Keratinocyte (primary cell): ENCODE measurements around the gene CPTP. TPM values are rescaled to one million over a fixed set of nuclear protein-coding genes. Genes with fewer than 3 reads are reported as not detected.
"Not testable (repeated sequence)": the region's sequence is repeated elsewhere in the genome, so short reads cannot be mapped to it uniquely, and the experiment has no call there.

Experiments used
- DNase-seq: peaks from one replicate; pipeline ENCODE4 v3.0.0-alpha.2; 2011; ENCODE audit warnings: low read depth, missing footprints, low spot score
- FAIRE-seq: peaks from 2 replicates; lab custom pipeline; 2011; peaks lifted over from hg19 to GRCh38; lab: Jason Lieb, UNC
- H2AFZ ChIP-seq: 2 replicates; pipeline ENCODE4 v1.6.0; 2012; ENCODE audit warnings: low read length, control low read depth, inconsistent platforms; ENCODE audit not compliant: control insufficient read depth
- H3K27ac ChIP-seq: 2 replicates; pipeline ENCODE4 v1.5.1; 2011; ENCODE audit warnings: low read length; ENCODE audit not compliant: control insufficient read depth, insufficient read depth
- H3K27me3 ChIP-seq: 3 replicates; pipeline ENCODE4 v1.6.0; 2011; ENCODE audit warnings: low read length; ENCODE audit not compliant: control insufficient read depth, insufficient read depth; ENCODE audit errors: extremely low read depth
- H3K36me3 ChIP-seq, 2 experiments: 2 replicates in 1 of 2; 3 replicates in 1 of 2; pipeline ENCODE4 v1.5.1; 2011; ENCODE audit warnings: low read length in 2 of 2, mild to moderate bottlenecking in 1 of 2; ENCODE audit not compliant: control insufficient read depth in 2 of 2, insufficient read depth in 2 of 2; ENCODE audit errors: extremely low read depth in 1 of 2
- H3K4me1 ChIP-seq: 3 replicates; pipeline ENCODE4 v1.5.1; 2011; ENCODE audit warnings: low read length; ENCODE audit not compliant: control insufficient read depth, insufficient read depth; ENCODE audit errors: extremely low read depth
- H3K4me2 ChIP-seq: 3 replicates; pipeline ENCODE4 v1.6.0; 2011; ENCODE audit warnings: low read depth, low read length; ENCODE audit not compliant: control insufficient read depth, insufficient read depth; ENCODE audit errors: extremely low read depth
- H3K4me3 ChIP-seq, 3 experiments: fragments of 200-600 bp in 1 of 3; sonication (generic) in 1 of 3; 2 replicates in 2 of 3; 3 replicates in 1 of 3; pipeline ENCODE4 v1.5.1; 2011 to 2016; ENCODE audit warnings: low read length in 3 of 3, mild to moderate bottlenecking in 3 of 3, control low read depth in 2 of 3, inconsistent platforms in 1 of 3, low read depth in 1 of 3, mixed read lengths in 1 of 3, mixed run types in 1 of 3, moderate library complexity in 1 of 3; ENCODE audit not compliant: control insufficient read depth in 2 of 3, insufficient read depth in 2 of 3; ENCODE audit errors: extremely low read depth in 1 of 3
- H3K79me2 ChIP-seq: 2 replicates; pipeline ENCODE4 v1.6.0; 2012; ENCODE audit warnings: low read length; ENCODE audit not compliant: control insufficient read depth, insufficient read depth
- H3K9ac ChIP-seq: 3 replicates; pipeline ENCODE4 v1.6.0; 2011; ENCODE audit warnings: low read length; ENCODE audit not compliant: control insufficient read depth, insufficient read depth; ENCODE audit errors: extremely low read depth
- H3K9me1 ChIP-seq: 3 replicates; pipeline ENCODE4 v1.6.0; 2011; ENCODE audit warnings: low read length; ENCODE audit not compliant: control insufficient read depth, insufficient read depth; ENCODE audit errors: extremely low read depth
- H3K9me3 ChIP-seq: 2 replicates; pipeline ENCODE4 v1.5.1; 2012; ENCODE audit warnings: low read depth, low read length; ENCODE audit not compliant: control insufficient read depth
- H4K20me1 ChIP-seq: 3 replicates; pipeline ENCODE4 v1.6.0; 2011; ENCODE audit warnings: low read length; ENCODE audit not compliant: control insufficient read depth, insufficient read depth; ENCODE audit errors: extremely low read depth
- EZH2 ChIP-seq: IDR thresholded peaks from one replicate; pipeline ENCODE4 v1.6.1; 2012; ENCODE audit warnings: inconsistent platforms, mild to moderate bottlenecking, low read length, moderate library complexity
- dilution Hi-C: fragments of 300-500 bp; cut with MboI; formaldehyde crosslinking; loops from one replicate; pipeline ENCODE4 v1.7.0; 2020; ENCODE audit warnings: low sequenced_read_pairs; ENCODE audit not compliant: extremely low pct_ligation_motif_present
- polyA plus RNA-seq, 5 experiments: library from polyadenylated mRNA; depleted of rRNA in 3 of 5; stranded (reverse) in 3 of 5; stranded (forward) in 1 of 5; unstranded in 1 of 5; fragments of >200 nt; gene quantifications; 1 replicate in 1 of 5; 2 replicates in 3 of 5; 3 replicates in 1 of 5; pipeline versions ENCODE4 v1.2.1 to v1.2.3, GENCODE V29; 2011 to 2012; ENCODE audit warnings: missing spikeins in 2 of 5, low read depth in 1 of 5, low replicate concordance in 1 of 5
- TF ChIP-seq, protein P1 (sequence below), 3 experiments: IDR thresholded peaks in 1 of 3; conservative IDR thresholded peaks in 1 of 3; optimal IDR thresholded peaks in 1 of 3; 2 replicates in 2 of 3; 3 replicates in 1 of 3; pipeline versions ENCODE3 to v1.5.1; 2011; ENCODE audit warnings: low read length in 3 of 3, mild to moderate bottlenecking in 3 of 3, moderate library complexity in 2 of 3, control low read depth in 1 of 3, inconsistent platforms in 1 of 3; ENCODE audit not compliant: insufficient read depth in 2 of 3; ENCODE audit errors: extremely low read depth in 1 of 3

The CPTP gene
- polyA plus RNA-seq, 1 donor (not counting 4 experiments of a cell fraction or from before 2014, with no cell fraction given): 5.8 TPM

DNA sequence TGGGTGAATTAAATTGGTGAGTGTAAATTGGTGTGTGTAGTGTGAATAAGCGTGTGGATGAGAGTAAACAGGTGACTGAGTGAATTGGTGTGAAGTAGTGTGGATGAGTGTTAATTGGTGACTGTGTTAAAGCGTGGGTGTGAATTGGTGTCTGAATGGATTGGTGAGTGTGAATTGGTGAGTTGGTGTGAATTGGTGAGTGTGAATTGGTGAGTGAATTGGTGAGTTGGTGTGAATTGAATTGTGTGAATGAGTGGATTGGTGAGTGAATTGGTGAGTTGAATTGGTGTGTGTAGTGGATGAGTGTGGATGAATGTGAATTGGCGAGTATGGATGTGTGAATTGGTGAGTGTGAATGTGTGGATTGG, 42.1 kb downstream of the CPTP start:
- H2AFZ ChIP-seq: no peak overlapping the region
- H3K4me3 ChIP-seq: no peak overlapping the region
- no peak for DNase-seq
- no peaks in the 10 kb centered on the region for H4K20me1 ChIP-seq
- no peak for FAIRE-seq
- H3K9me1 ChIP-seq: no peaks in the 10 kb centered on the region
- peaks cover 7% of the 10 kb centered on the region for H3K9me3 ChIP-seq
- no peak overlapping the region for H3K27ac ChIP-seq
- H3K36me3 ChIP-seq: peaks cover 0 to 3% of the 10 kb centered on the region in 2 experiments
- no peaks in the 10 kb centered on the region for H3K27me3 ChIP-seq
- peaks cover 4% of the 10 kb centered on the region for H3K79me2 ChIP-seq
- peaks cover 6% of the 10 kb centered on the region for H3K4me1 ChIP-seq
- TF ChIP-seq, protein P1, sequence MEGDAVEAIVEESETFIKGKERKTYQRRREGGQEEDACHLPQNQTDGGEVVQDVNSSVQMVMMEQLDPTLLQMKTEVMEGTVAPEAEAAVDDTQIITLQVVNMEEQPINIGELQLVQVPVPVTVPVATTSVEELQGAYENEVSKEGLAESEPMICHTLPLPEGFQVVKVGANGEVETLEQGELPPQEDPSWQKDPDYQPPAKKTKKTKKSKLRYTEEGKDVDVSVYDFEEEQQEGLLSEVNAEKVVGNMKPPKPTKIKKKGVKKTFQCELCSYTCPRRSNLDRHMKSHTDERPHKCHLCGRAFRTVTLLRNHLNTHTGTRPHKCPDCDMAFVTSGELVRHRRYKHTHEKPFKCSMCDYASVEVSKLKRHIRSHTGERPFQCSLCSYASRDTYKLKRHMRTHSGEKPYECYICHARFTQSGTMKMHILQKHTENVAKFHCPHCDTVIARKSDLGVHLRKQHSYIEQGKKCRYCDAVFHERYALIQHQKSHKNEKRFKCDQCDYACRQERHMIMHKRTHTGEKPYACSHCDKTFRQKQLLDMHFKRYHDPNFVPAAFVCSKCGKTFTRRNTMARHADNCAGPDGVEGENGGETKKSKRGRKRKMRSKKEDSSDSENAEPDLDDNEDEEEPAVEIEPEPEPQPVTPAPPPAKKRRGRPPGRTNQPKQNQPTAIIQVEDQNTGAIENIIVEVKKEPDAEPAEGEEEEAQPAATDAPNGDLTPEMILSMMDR (optimal IDR thresholded peaks at IDR 0.05 in 1 of 3, IDR thresholded peaks at IDR 0.05 in 1 of 3, conservative IDR thresholded peaks at IDR 0.05 in 1 of 3; ENCODE audit: extremely low read depth in 1 of 3, insufficient read depth in 2 of 3, low read length in 3 of 3): no peak
- no peak for TF ChIP-seq EZH2
- H3K9ac ChIP-seq: no peak overlapping the region
- dilution Hi-C loops: no loop called here
- no peak overlapping the region for H3K4me2 ChIP-seq

DNA sequence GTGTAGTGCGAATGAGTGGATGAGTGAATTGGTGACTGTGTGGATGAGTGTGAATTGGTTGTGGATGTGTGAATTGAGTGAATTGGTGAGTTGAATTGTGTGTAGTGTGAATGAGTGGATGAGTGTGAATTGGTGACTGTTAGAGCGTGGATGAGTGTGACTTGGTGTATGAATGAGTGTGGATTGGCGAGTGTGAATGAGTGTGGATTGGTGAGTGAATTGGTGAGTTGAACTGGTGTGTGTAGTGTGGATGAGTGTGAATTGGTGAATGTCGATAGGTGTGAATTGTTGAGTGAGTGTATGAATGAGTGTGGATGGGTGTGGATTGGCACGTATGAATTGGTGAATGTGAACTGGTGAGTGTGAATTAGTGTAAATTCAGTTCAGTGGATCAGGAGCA, 42.7 kb downstream of the CPTP start:
- dilution Hi-C loops: no loop called here
- peaks cover 2 to 3% of the 10 kb centered on the region in 2 experiments for H3K36me3 ChIP-seq
- H3K9me1 ChIP-seq: no peaks in the 10 kb centered on the region
- no peak overlapping the region for H3K4me3 ChIP-seq
- no peak overlapping the region for H2AFZ ChIP-seq
- no peak overlapping the region for H3K9ac ChIP-seq
- no peaks in the 10 kb centered on the region for H4K20me1 ChIP-seq
- no peak overlapping the region for H3K4me2 ChIP-seq
- no peak for FAIRE-seq
- no peak overlapping the region for H3K27ac ChIP-seq
- peaks cover 6% of the 10 kb centered on the region for H3K4me1 ChIP-seq
- no peak for TF ChIP-seq EZH2
- TF ChIP-seq, protein P1 (optimal IDR thresholded peaks at IDR 0.05 in 1 of 3, IDR thresholded peaks at IDR 0.05 in 1 of 3, conservative IDR thresholded peaks at IDR 0.05 in 1 of 3; ENCODE audit: extremely low read depth in 1 of 3, insufficient read depth in 2 of 3, low read length in 3 of 3): no peak
- no peaks in the 10 kb centered on the region for H3K27me3 ChIP-seq
- H3K9me3 ChIP-seq: peaks cover 7% of the 10 kb centered on the region
- peaks cover 8% of the 10 kb centered on the region for H3K79me2 ChIP-seq
- no peak for DNase-seq

DNA sequence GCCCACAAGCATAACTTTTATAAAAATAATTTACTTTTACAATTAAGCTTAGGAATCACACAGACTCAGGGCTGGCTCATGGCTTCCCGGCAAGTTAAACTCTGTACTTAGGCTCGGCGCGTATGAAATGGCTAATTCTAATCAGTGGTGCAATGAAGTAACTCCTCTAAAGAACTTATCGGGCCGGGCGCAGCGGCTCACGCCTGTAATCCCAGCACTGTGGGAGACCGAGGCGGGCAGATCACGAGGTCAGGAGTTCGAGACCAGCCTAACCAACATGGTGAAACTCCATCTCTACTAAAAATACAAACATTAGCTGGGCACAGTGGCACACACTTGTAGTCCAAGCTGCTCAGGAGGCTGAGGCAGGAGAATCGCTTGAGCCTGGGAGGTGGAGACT, 45.5 kb downstream of the CPTP start:
- H3K36me3 ChIP-seq, H2AFZ ChIP-seq, H3K27ac ChIP-seq, H3K27me3 ChIP-seq, H3K4me3 ChIP-seq, H3K4me2 ChIP-seq, H4K20me1 ChIP-seq, H3K9ac ChIP-seq, H3K9me1 ChIP-seq, dilution Hi-C loops, DNase-seq, H3K4me1 ChIP-seq, H3K9me3 ChIP-seq, FAIRE-seq: not testable (repeated sequence)
- peaks cover 30% of the 10 kb centered on the region for H3K79me2 ChIP-seq
